ENCODE data around the gene COX11. TPM values are rescaled to one million over a fixed set of nuclear protein-coding genes. Genes with fewer than 3 reads are reported as not detected.

Gene COX11
- total RNA-seq (2022; extraction: Qiagen RNA extraction) = 87.1 to 139 TPM (median 97.1 TPM) in 5 replicates

DNA sequence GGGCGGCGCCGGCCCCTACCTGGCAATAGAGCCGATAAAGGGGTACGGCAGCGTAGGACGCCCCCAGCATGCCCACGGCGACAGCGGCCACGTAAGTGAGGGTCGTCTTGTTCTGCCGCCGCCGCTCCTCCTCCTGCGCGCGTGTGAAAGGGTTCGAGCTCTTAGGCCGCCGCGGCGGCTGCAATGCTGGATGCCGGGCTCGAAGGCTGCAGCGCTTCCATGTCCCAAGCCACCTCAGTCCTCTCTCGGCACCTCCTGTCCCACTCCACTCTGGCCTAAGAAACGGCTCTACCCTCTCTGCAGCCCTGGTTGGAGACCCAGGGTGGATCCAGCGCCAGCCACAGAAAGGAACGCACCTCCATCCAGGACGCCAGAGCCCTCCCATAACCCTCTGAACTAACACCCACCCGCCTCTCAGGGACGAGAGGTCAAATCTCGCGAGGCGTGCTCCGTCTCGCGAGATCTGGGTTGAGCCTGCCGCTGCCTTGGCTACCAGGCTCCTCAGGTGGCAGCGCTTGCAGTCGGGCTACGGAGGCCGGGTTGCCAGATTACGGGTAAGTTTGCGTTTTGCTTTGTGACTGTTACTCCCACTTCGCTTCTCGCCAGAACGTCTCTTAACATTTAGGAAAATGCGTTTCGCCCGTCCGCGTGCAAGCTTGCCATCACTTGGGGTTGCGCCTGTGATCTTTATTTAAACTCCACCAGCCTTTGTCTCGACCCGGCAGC, at the start of gene COX11, which contains the start of gene STXBP4:
Gene COX11 (minus strand): TSS at position 393 of the 726 bp plus-strand sequence. CDS start 8 bp downstream, at position 385.
Gene STXBP4 (plus strand): TSS at position 504 of the 726 bp plus-strand sequence. CDS start 17,455 bp downstream, outside the sequence.

Other genes starting within 250 kb of the COX11 start
- 33.6 to 43.7 TPM (median 38.1 TPM) in 5 replicates for gene TOM1L1, start 67.8 kb downstream of the COX11 start, total RNA-seq (2022; extraction: Qiagen RNA extraction)
- 3.5 to 8.1 TPM (median 4.8 TPM) in 5 replicates for gene STXBP4, start 111 bp upstream of the COX11 start, total RNA-seq (2022; extraction: Qiagen RNA extraction)

Data from A549 treated with CORT108297 at 1 μM for 4 hours (cell line).